Suprapubic skin (tissue), 3 donors: ENCODE measurements around the gene LMLN.

Experiments used
- EP300 ChIP-seq: sonication (generic); formaldehyde crosslinking; IDR thresholded peaks from one replicate; pipeline ENCODE4 v1.6.1; 2017; ENCODE audit warnings: antibody characterized with exemption
- TF ChIP-seq, protein P1 (sequence below), 2 donors: fragments of 200-600 bp in 1 of 2; fragments of 450-650 bp in 1 of 2; sonication (generic) in 1 of 2; IDR thresholded peaks; one replicate each; pipeline ENCODE4 v1.5.1; 2016 to 2019; ENCODE audit warnings: antibody characterized with exemption in 2 of 2, mild to moderate bottlenecking in 1 of 2, moderate library complexity in 1 of 2

DNA sequence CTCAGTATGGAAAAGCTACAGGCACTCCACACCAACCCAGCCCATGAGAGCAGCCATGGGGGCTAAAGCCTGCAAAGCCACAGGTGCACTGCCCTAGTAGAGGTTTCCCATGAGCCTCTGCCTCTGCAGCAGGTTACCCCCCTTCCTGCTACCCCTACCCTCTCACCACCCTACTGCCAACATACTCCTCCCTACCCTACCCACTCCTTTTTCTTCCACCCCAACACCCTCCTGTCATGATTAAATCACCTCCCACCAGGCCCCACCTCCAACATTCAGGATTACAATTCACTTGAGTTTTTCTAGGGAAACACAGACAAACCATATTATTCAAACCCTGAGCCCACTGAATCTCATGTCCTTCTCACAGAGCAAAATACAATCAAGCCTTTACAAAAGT is 88.4 kb downstream of the LMLN start:
- TF ChIP-seq, protein P1, sequence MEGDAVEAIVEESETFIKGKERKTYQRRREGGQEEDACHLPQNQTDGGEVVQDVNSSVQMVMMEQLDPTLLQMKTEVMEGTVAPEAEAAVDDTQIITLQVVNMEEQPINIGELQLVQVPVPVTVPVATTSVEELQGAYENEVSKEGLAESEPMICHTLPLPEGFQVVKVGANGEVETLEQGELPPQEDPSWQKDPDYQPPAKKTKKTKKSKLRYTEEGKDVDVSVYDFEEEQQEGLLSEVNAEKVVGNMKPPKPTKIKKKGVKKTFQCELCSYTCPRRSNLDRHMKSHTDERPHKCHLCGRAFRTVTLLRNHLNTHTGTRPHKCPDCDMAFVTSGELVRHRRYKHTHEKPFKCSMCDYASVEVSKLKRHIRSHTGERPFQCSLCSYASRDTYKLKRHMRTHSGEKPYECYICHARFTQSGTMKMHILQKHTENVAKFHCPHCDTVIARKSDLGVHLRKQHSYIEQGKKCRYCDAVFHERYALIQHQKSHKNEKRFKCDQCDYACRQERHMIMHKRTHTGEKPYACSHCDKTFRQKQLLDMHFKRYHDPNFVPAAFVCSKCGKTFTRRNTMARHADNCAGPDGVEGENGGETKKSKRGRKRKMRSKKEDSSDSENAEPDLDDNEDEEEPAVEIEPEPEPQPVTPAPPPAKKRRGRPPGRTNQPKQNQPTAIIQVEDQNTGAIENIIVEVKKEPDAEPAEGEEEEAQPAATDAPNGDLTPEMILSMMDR (IDR thresholded peaks at IDR 0.05): no peak
- no peak for TF ChIP-seq EP300
